ENCODE data around the gene AMPD3.
A peak's percentile ranks its signal among the peaks of the same experiment; 100 is the strongest.

AMPD3 gene

GRCh38 chr11:10454878-10455631, at the start of gene AMPD3:
AMPD3 (plus strand) TSS chr11:10455264; CDS start chr11:10461520, 6,256 bp downstream.
- no peaks in the 10 kb centered on the region for H3K36me3 ChIP-seq (ENCODE audit: insufficient read depth, low read length)
- peak within 1 kb of the TSS; percentile 80 for H2AFZ ChIP-seq (ENCODE audit: low read length, unreplicated experiment)
- H3K27me3 ChIP-seq (ENCODE audit: insufficient read depth, low read length), result peaks cover 10% of the 10 kb centered on the region
- peaks cover 30% of the 10 kb centered on the region for H3K4me1 ChIP-seq (ENCODE audit: control insufficient read depth, insufficient read depth, low read length, unreplicated experiment)
- peak within 1 kb of the TSS; percentile 87 for H3K27ac ChIP-seq (ENCODE audit: low read depth, low read length)
- no peaks in the 10 kb centered on the region for H3K79me2 ChIP-seq (ENCODE audit: control insufficient read depth, insufficient read depth, low read length, unreplicated experiment)
- H3K4me3 ChIP-seq (ENCODE audit: low read depth, low read length), result peak within 1 kb of the TSS; percentile 75

GRCh38 chr11:10405865-10406592, 49.0 kb upstream of the AMPD3 start:
- Histone ChIP-seq H2AFZ (ENCODE audit: low read length, unreplicated experiment) (no peak overlapping the region), H3K27me3 (ENCODE audit: insufficient read depth, low read length) (no peaks in the 10 kb centered on the region), H3K36me3 (ENCODE audit: insufficient read depth, low read length) (no peaks in the 10 kb centered on the region), H3K79me2 (ENCODE audit: control insufficient read depth, insufficient read depth, low read length, unreplicated experiment) (no peaks in the 10 kb centered on the region), H3K4me1 (ENCODE audit: control insufficient read depth, insufficient read depth, low read length, unreplicated experiment) (peaks cover 30% of the 10 kb centered on the region), H3K27ac (ENCODE audit: low read depth, low read length) (peak overlapping the region; percentile 64), H3K4me3 (ENCODE audit: low read depth, low read length) (no peak overlapping the region)

- Histone ChIP-seq H3K27ac (ENCODE audit: low read depth, low read length) (peak overlapping the region; percentile 64), H3K4me3 (ENCODE audit: low read depth, low read length) (peak overlapping the region; percentile 13; the same call in 1 of the 2 replicates), H2AFZ (ENCODE audit: low read length, unreplicated experiment) (no peak overlapping the region)
Observed at GRCh38 chr11:10407055-10407454, 48.0 kb upstream of the AMPD3 start.

GRCh38 chr11:10407749-10408685, 47.0 kb upstream of the AMPD3 start:
- Histone ChIP-seq H3K27me3 (ENCODE audit: insufficient read depth, low read length) (no peaks in the 10 kb centered on the region), H3K36me3 (ENCODE audit: insufficient read depth, low read length) (no peaks in the 10 kb centered on the region), H3K79me2 (ENCODE audit: control insufficient read depth, insufficient read depth, low read length, unreplicated experiment) (no peaks in the 10 kb centered on the region), H3K27ac (ENCODE audit: low read depth, low read length) (peak overlapping the region; percentile 64), H2AFZ (ENCODE audit: low read length, unreplicated experiment) (no peak overlapping the region), H3K4me3 (ENCODE audit: low read depth, low read length) (no peak overlapping the region), H3K4me1 (ENCODE audit: control insufficient read depth, insufficient read depth, low read length, unreplicated experiment) (peaks cover 27% of the 10 kb centered on the region)

More at GRCh38 chr11:10407055-10407454, 48.0 kb upstream of the AMPD3 start:
- H3K36me3 ChIP-seq (ENCODE audit: insufficient read depth, low read length), result no peaks in the 10 kb centered on the region
- no peaks in the 10 kb centered on the region for H3K79me2 ChIP-seq (ENCODE audit: control insufficient read depth, insufficient read depth, low read length, unreplicated experiment)
- H3K4me1 ChIP-seq (ENCODE audit: control insufficient read depth, insufficient read depth, low read length, unreplicated experiment), result peaks cover 27% of the 10 kb centered on the region
- no peaks in the 10 kb centered on the region for H3K27me3 ChIP-seq (ENCODE audit: insufficient read depth, low read length)

GRCh38 chr11:10409207-10409661, 45.8 kb upstream of the AMPD3 start:
- Histone ChIP-seq H3K4me1 (ENCODE audit: control insufficient read depth, insufficient read depth, low read length, unreplicated experiment) (peaks cover 29% of the 10 kb centered on the region), H3K79me2 (ENCODE audit: control insufficient read depth, insufficient read depth, low read length, unreplicated experiment) (no peaks in the 10 kb centered on the region), H3K36me3 (ENCODE audit: insufficient read depth, low read length) (no peaks in the 10 kb centered on the region), H3K27ac (ENCODE audit: low read depth, low read length) (no peak overlapping the region), H3K4me3 (ENCODE audit: low read depth, low read length) (no peak overlapping the region), H3K27me3 (ENCODE audit: insufficient read depth, low read length) (no peaks in the 10 kb centered on the region), H2AFZ (ENCODE audit: low read length, unreplicated experiment) (no peak overlapping the region)

GRCh38 chr11:10410106-10410843, 44.8 kb upstream of the AMPD3 start:
- Histone ChIP-seq H3K27ac (ENCODE audit: low read depth, low read length) (no peak overlapping the region), H3K27me3 (ENCODE audit: insufficient read depth, low read length) (no peaks in the 10 kb centered on the region), H2AFZ (ENCODE audit: low read length, unreplicated experiment) (no peak overlapping the region), H3K4me1 (ENCODE audit: control insufficient read depth, insufficient read depth, low read length, unreplicated experiment) (peaks cover 33% of the 10 kb centered on the region), H3K4me3 (ENCODE audit: low read depth, low read length) (no peak overlapping the region), H3K36me3 (ENCODE audit: insufficient read depth, low read length) (no peaks in the 10 kb centered on the region), H3K79me2 (ENCODE audit: control insufficient read depth, insufficient read depth, low read length, unreplicated experiment) (no peaks in the 10 kb centered on the region)

- H3K4me3 ChIP-seq (ENCODE audit: low read depth, low read length), result no peak overlapping the region
- no peak overlapping the region for H3K27ac ChIP-seq (ENCODE audit: low read depth, low read length)
- no peaks in the 10 kb centered on the region for H3K79me2 ChIP-seq (ENCODE audit: control insufficient read depth, insufficient read depth, low read length, unreplicated experiment)
Observed at GRCh38 chr11:10410844-10411200, 44.2 kb upstream of the AMPD3 start.

GRCh38 chr11:10412266-10412665, 42.8 kb upstream of the AMPD3 start:
- H3K4me3 ChIP-seq (ENCODE audit: low read depth, low read length), result no peak overlapping the region
- no peak overlapping the region for H2AFZ ChIP-seq (ENCODE audit: low read length, unreplicated experiment)
- H3K27me3 ChIP-seq (ENCODE audit: insufficient read depth, low read length), result no peaks in the 10 kb centered on the region
- peaks cover 24% of the 10 kb centered on the region for H3K4me1 ChIP-seq (ENCODE audit: control insufficient read depth, insufficient read depth, low read length, unreplicated experiment)
- H3K36me3 ChIP-seq (ENCODE audit: insufficient read depth, low read length), result no peaks in the 10 kb centered on the region
- H3K79me2 ChIP-seq (ENCODE audit: control insufficient read depth, insufficient read depth, low read length, unreplicated experiment), result no peaks in the 10 kb centered on the region
- H3K27ac ChIP-seq (ENCODE audit: low read depth, low read length), result no peak overlapping the region

More at GRCh38 chr11:10410844-10411200, 44.2 kb upstream of the AMPD3 start:
- H2AFZ ChIP-seq (ENCODE audit: low read length, unreplicated experiment), result no peak overlapping the region
- no peaks in the 10 kb centered on the region for H3K36me3 ChIP-seq (ENCODE audit: insufficient read depth, low read length)
- peaks cover 33% of the 10 kb centered on the region for H3K4me1 ChIP-seq (ENCODE audit: control insufficient read depth, insufficient read depth, low read length, unreplicated experiment)
- no peaks in the 10 kb centered on the region for H3K27me3 ChIP-seq (ENCODE audit: insufficient read depth, low read length)

- Histone ChIP-seq H3K27me3 (ENCODE audit: insufficient read depth, low read length) (no peaks in the 10 kb centered on the region), H3K4me1 (ENCODE audit: control insufficient read depth, insufficient read depth, low read length, unreplicated experiment) (peaks cover 19% of the 10 kb centered on the region), H2AFZ (ENCODE audit: low read length, unreplicated experiment) (no peak overlapping the region), H3K36me3 (ENCODE audit: insufficient read depth, low read length) (no peaks in the 10 kb centered on the region), H3K27ac (ENCODE audit: low read depth, low read length) (no peak overlapping the region), H3K4me3 (ENCODE audit: low read depth, low read length) (no peak overlapping the region), H3K79me2 (ENCODE audit: control insufficient read depth, insufficient read depth, low read length, unreplicated experiment) (no peaks in the 10 kb centered on the region)
Observed at GRCh38 chr11:10413268-10413667, 41.8 kb upstream of the AMPD3 start.

- Histone ChIP-seq H3K27me3 (ENCODE audit: insufficient read depth, low read length) (no peaks in the 10 kb centered on the region), H3K27ac (ENCODE audit: low read depth, low read length) (no peak overlapping the region), H3K4me1 (ENCODE audit: control insufficient read depth, insufficient read depth, low read length, unreplicated experiment) (peaks cover 23% of the 10 kb centered on the region), H2AFZ (ENCODE audit: low read length, unreplicated experiment) (no peak overlapping the region), H3K79me2 (ENCODE audit: control insufficient read depth, insufficient read depth, low read length, unreplicated experiment) (no peaks in the 10 kb centered on the region), H3K4me3 (ENCODE audit: low read depth, low read length) (no peak overlapping the region), H3K36me3 (ENCODE audit: insufficient read depth, low read length) (no peaks in the 10 kb centered on the region)
Observed at GRCh38 chr11:10414181-10414580, 40.9 kb upstream of the AMPD3 start.

Data from ACC112 (cell line).